Regular cardiac myocyte (primary cell): Measurements from ENCODE around the gene SLC25A1. TPM values are rescaled to one million over a fixed set of nuclear protein-coding genes. Genes with fewer than 3 reads are reported as not detected.

Source experiments
- total RNA-seq: library from RNA; depleted of rRNA; stranded (reverse); fragments of >200 nt; gene quantifications from 2 replicates; pipeline ENCODE4 v1.2.3, GENCODE V29; 2014

The SLC25A1 gene
- total RNA-seq = 101 and 111 TPM in 2 replicates

GRCh38 chr22:19178657-19179496, at the start of gene SLC25A1:
Gene SLC25A1, minus strand, starts transcription at chr22:19178736. Its CDS starts 63 bp downstream, at chr22:19178673.

GRCh38 chr22:19149991-19150390, 28.5 kb downstream of the SLC25A1 start, which contains the start of gene GSC2:
Gene GSC2, minus strand, starts transcription at chr22:19150292. Its CDS starts 9 bp downstream, at chr22:19150283.

GRCh38 chr22:19130959-19131684, 47.4 kb downstream of the SLC25A1 start, which contains the start of gene TSSK2:
Gene TSSK2, plus strand, starts transcription at chr22:19131308. Its CDS starts 92 bp downstream, at chr22:19131400.

Other genes with a start within 250 kb of the SLC25A1 start
- gene PRODH, start 242.4 kb downstream of the SLC25A1 start, total RNA-seq = not detected in 2 replicates
- gene DGCR2, start 56.3 kb downstream of the SLC25A1 start, total RNA-seq = 34.5 and 39.5 TPM in 2 replicates
- gene TSSK2, start 47.4 kb downstream of the SLC25A1 start, total RNA-seq = not detected in 2 replicates
- 10.7 and 13.4 TPM in 2 replicates for gene ESS2, start 34.1 kb downstream of the SLC25A1 start, total RNA-seq
- gene GSC2, start 28.4 kb downstream of the SLC25A1 start, total RNA-seq = not detected in 2 replicates
- 10.2 and 15.2 TPM in 2 replicates for gene CLTCL1, start 113.0 kb upstream of the SLC25A1 start, total RNA-seq